Pancreas (tissue), 10 donors: ENCODE measurements around the gene ATP10D. TPM values are rescaled to one million over a fixed set of nuclear protein-coding genes. Genes with fewer than 3 reads are reported as not detected.

Experiments used
- ATAC-seq, 4 donors: fragments of 200-7000 bp; cut with Tn5 transposase; one replicate each; pipeline versions ENCODE4 v1.8.0 to v1.9.1; 2020; ENCODE audit warnings: mild to moderate bottlenecking in 4 of 4, moderate library complexity in 4 of 4
- DNase-seq, 6 donors: peaks; one replicate each; pipeline ENCODE4 v3.0.0-alpha.2; 2020
- FAIRE-seq: peaks from 2 replicates; lab custom pipeline; 2012; peaks lifted over from hg19 to GRCh38; lab: Jason Lieb, UNC
- H3K27ac ChIP-seq, 4 donors: fragments of 200-600 bp; sonication (generic); 1 replicate in 3 of 4; 2 replicates in 1 of 4; pipeline versions ENCODE4 v1.5.0 to v1.8.0; 2020
- H3K27me3 ChIP-seq, 4 donors: fragments of 200-600 bp; one replicate each; pipeline ENCODE4 v1.8.0; 2021
- H3K36me3 ChIP-seq, 3 donors: fragments of 200-600 bp; sonication (generic) in 1 of 3; one replicate each; pipeline versions ENCODE4 v1.5.0 to v1.8.0; 2020 to 2021
- H3K4me1 ChIP-seq, 3 donors: fragments of 200-600 bp; one replicate each; pipeline ENCODE4 v1.8.0; 2021
- H3K4me3 ChIP-seq, 4 donors: fragments of 200-600 bp; sonication (generic) in 2 of 4; one replicate each; pipeline versions ENCODE4 v1.5.0 to v1.8.0; 2020 to 2021
- H3K9me3 ChIP-seq, 4 donors: fragments of 200-600 bp; one replicate each; pipeline ENCODE4 v1.8.0; 2021
- WGBS, 2 donors: extraction: QIAGEN DNeasy Blood & Tissue Kit; methylation state at CpG; one replicate each; pipeline ENCODE4 v1.1.7; 2013; 5-methylcytosine and 5-hydroxymethylcytosine counted together
- intact Hi-C, 3 donors: fragments of 100-400 bp; cut with DNase I; formaldehyde crosslinking; loops; one replicate each; pipeline versions ENCODE4 v1.11.1 to v1.14.2; 2022
- polyA plus RNA-seq, 2 donors: library from polyadenylated mRNA; stranded (reverse); fragments of 200-250 nt; gene quantifications; one replicate each; pipeline ENCODE4 v1.2.3, GENCODE V29; 2013
- total RNA-seq, 6 donors: library from RNA; stranded (reverse); fragmentation: NEBNext Ultra II Directional in 4 of 6; extraction: Animal tissue kit (Norgen Biotek cat#: 25700) in 4 of 6; gene quantifications; one replicate each; pipeline versions ENCODE4 v1.2.1 to v1.2.4, GENCODE V29; 2021 to 2023
- TF ChIP-seq, protein P1 (sequence below), 4 donors: fragments of 200-600 bp; sonication (generic) in 3 of 4; IDR thresholded peaks; one replicate each; pipeline versions ENCODE4 v1.5.0 to v1.8.0; 2021; ENCODE audit warnings: antibody characterized with exemption in 4 of 4
- donor health status: healthy with polysubstance abuse.
- donor health status: DM: no; HTN: no; CAD: no; lungs with moderate emphysema.
- donor health status: DM: no; HTN: no; CAD: no.
- donor health status: control.
- donor health status: control.
- donor health status: Bipolar disorder and iron deficiency.
- donor health status: DM: yes; HTN: yes; CAD: no.
- donor health status: DM: no; HTN: no; CAD: no.
- donor health status: DM: no; HTN: no; CAD: no.
- donor health status: DM: yes; HTN: yes; CAD: no.

ATP10D gene
- total RNA-seq (10 to 100 TPM in 3 of 6 donors, 1 to 10 TPM in 3; 5.8 to 20.5 (median 9.4) TPM), polyA plus RNA-seq (1 to 10 TPM; 2.1 to 4.6 TPM)

DNA sequence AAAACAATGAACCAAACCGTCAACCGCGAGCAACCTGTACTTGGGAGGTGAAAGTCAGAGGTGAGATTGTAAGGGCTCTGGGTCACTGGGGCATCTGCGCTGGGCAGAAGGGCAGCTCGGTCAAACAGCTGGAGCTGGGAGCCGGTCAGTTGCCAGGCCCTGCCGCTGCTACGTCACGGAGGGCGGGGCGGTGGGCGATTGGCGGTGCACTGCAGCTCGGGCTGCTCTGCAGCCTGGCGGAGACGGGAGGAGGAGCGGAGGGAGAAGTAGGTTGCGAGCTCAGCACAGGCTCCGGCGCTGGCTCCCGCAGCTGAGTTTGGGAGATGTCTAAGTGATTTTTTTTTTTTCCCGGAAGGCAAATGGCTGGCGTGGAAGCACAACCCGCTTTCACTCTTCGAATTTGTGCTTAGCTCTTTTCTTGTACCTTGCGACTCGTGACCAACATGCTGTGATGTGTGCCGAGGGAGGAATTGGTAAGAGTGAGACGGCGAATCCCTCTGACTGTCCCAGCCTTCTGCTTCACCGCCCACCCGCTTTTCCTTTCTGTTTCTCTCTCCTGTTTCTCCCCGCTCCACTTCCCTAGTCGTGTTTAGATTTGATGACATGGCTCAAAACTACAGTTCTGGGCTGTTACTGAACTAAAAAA, at the start of gene ATP10D:
Gene ATP10D (plus strand): TSS at position 229 of the 646 bp plus-strand sequence. CDS start 27,266 bp downstream, outside the sequence.
- peak within 1 kb of the TSS; percentile 33 to 60 (median 47) for H3K4me3 ChIP-seq
- H3K27ac ChIP-seq: peak within 1 kb of the TSS; percentile 60 to 96 (median 82)
- TF ChIP-seq, protein P1, sequence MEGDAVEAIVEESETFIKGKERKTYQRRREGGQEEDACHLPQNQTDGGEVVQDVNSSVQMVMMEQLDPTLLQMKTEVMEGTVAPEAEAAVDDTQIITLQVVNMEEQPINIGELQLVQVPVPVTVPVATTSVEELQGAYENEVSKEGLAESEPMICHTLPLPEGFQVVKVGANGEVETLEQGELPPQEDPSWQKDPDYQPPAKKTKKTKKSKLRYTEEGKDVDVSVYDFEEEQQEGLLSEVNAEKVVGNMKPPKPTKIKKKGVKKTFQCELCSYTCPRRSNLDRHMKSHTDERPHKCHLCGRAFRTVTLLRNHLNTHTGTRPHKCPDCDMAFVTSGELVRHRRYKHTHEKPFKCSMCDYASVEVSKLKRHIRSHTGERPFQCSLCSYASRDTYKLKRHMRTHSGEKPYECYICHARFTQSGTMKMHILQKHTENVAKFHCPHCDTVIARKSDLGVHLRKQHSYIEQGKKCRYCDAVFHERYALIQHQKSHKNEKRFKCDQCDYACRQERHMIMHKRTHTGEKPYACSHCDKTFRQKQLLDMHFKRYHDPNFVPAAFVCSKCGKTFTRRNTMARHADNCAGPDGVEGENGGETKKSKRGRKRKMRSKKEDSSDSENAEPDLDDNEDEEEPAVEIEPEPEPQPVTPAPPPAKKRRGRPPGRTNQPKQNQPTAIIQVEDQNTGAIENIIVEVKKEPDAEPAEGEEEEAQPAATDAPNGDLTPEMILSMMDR (IDR thresholded peaks at IDR 0.05): no peak
- no peaks in the 10 kb centered on the region for H3K27me3 ChIP-seq
- intact Hi-C loops: no loop called here
- ATAC-seq: peak; percentile 99 to 100 (median 100)
- 0% methylated on average over 33 to 34 of the region's 34 CpGs for WGBS, 2 donors
- no peaks in the 10 kb centered on the region for H3K36me3 ChIP-seq
- H3K9me3 ChIP-seq: no peaks in the 10 kb centered on the region
- peak; percentile 93 to 97 (median 96) for DNase-seq
- FAIRE-seq: peak; percentile 51
- peaks cover 0 to 10% (median 0%) of the 10 kb centered on the region in 3 donors for H3K4me1 ChIP-seq

- no peak overlapping the region for H3K4me3 ChIP-seq
- TF ChIP-seq, protein P1 (IDR thresholded peaks at IDR 0.05): no peak
- ATAC-seq: peak in 1 of 4 donors; percentile 70
- no peak for FAIRE-seq
- intact Hi-C loops: no loop called here
- H3K27me3 ChIP-seq: no peaks in the 10 kb centered on the region
- H3K4me1 ChIP-seq: no peaks in the 10 kb centered on the region
- peak in 1 of 6 donors; percentile 17 for DNase-seq
- no peak overlapping the region for H3K27ac ChIP-seq
- 71 to 77% methylated on average over 5 of the region's 5 CpGs for WGBS, 2 donors
- H3K9me3 ChIP-seq: no peaks in the 10 kb centered on the region
- H3K36me3 ChIP-seq: no peaks in the 10 kb centered on the region
Observed at GRCh38 chr4:47442980-47443379, 42.1 kb upstream of the ATP10D start.

DNA sequence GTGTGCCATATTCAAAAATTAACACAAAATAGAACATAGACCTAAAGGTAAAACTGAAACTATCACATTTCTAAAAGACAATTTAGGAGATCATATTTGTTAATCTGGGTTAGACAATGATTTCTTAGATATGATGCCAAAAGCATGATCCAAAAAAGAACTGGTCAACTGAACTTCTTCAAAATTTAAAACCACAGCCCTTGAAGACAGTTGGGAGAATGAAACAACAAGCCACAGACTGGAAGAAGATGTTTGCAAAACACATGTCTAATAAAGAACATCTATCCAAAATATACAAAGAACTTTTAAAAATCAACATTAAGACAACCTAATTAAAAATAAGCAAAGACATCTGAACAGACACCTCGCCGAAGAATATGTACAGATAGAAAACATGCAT, 41.0 kb upstream of the ATP10D start:
- H3K36me3 ChIP-seq: no peaks in the 10 kb centered on the region
- H3K27ac ChIP-seq: no peak overlapping the region
- FAIRE-seq (no peak), ATAC-seq (peak in 1 of 4 donors; percentile 37), DNase-seq (no peak)
- no peaks in the 10 kb centered on the region for H3K9me3 ChIP-seq
- H3K4me1 ChIP-seq: no peaks in the 10 kb centered on the region
- WGBS, 2 donors: 91 to 97% methylated on average over 2 of the region's 2 CpGs
- no peak overlapping the region for H3K4me3 ChIP-seq
- no peaks in the 10 kb centered on the region for H3K27me3 ChIP-seq
- TF ChIP-seq, protein P1 (IDR thresholded peaks at IDR 0.05): no peak
- intact Hi-C loops: no loop called here

- WGBS, 2 donors: 77 to 80% methylated on average over 4 of the region's 4 CpGs
- intact Hi-C loops: no loop called here
- Histone ChIP-seq H3K27ac (no peak overlapping the region), H3K9me3 (no peaks in the 10 kb centered on the region), H3K4me1 (no peaks in the 10 kb centered on the region), H3K27me3 (no peaks in the 10 kb centered on the region), H3K36me3 (no peaks in the 10 kb centered on the region), H3K4me3 (no peak overlapping the region)
- TF ChIP-seq, protein P1 (IDR thresholded peaks at IDR 0.05): no peak
- DNase-seq: no peak
- no peak for ATAC-seq
- no peak for FAIRE-seq
Observed at GRCh38 chr4:47451657-47452056, 33.4 kb upstream of the ATP10D start.

- H3K27ac ChIP-seq: peak overlapping the region; percentile 23 to 74 (median 66)
- no peaks in the 10 kb centered on the region for H3K9me3 ChIP-seq
- H3K4me3 ChIP-seq: peak overlapping the region; percentile 77 to 95 (median 81)
- DNase-seq (no peak), ATAC-seq (peak in 2 of 4 donors; percentile 1 to 7), FAIRE-seq (no peak)
- WGBS, 2 donors: 4 to 5% methylated on average over 6 of the region's 6 CpGs
- H3K27me3 ChIP-seq: no peaks in the 10 kb centered on the region
- H3K36me3 ChIP-seq: no peaks in the 10 kb centered on the region
- intact Hi-C loops: no loop called here
- peaks cover 0 to 6% (median 2%) of the 10 kb centered on the region in 3 donors for H3K4me1 ChIP-seq
- TF ChIP-seq, protein P1 (IDR thresholded peaks at IDR 0.05): no peak
Observed at GRCh38 chr4:47462799-47463234, 22.3 kb upstream of the ATP10D start.
